ENCODE measurements around the gene EXOC6B. TPM values are rescaled to one million over a fixed set of nuclear protein-coding genes. Genes with fewer than 3 reads are reported as not detected.
"Not testable (repeated sequence)": the region's sequence is repeated elsewhere in the genome, so short reads cannot be mapped to it uniquely, and the experiment has no call there.

EXOC6B gene
- total RNA-seq, 2 experiments from 2014 or later: 6.2 to 8.3 TPM

DNA sequence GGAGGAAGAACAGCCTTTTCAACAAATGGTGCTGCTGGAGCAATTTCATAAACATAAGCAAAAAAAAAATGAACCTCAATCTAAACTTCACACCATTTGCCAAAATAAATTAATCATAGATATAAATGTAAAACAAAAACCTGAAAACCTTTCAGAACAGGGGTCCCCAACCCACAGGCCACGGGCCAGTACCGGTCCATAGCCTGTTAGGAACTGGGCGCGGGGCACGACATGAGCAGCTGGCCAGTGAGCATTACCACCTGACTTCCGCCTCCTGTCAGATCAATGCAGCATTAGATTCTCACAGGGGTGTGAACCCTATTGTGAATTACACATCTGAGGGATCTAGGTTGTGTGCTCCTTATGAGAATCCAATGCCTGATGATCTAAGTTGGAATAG is 176.0 kb downstream of the EXOC6B start:
- TF ChIP-seq, protein P1, sequence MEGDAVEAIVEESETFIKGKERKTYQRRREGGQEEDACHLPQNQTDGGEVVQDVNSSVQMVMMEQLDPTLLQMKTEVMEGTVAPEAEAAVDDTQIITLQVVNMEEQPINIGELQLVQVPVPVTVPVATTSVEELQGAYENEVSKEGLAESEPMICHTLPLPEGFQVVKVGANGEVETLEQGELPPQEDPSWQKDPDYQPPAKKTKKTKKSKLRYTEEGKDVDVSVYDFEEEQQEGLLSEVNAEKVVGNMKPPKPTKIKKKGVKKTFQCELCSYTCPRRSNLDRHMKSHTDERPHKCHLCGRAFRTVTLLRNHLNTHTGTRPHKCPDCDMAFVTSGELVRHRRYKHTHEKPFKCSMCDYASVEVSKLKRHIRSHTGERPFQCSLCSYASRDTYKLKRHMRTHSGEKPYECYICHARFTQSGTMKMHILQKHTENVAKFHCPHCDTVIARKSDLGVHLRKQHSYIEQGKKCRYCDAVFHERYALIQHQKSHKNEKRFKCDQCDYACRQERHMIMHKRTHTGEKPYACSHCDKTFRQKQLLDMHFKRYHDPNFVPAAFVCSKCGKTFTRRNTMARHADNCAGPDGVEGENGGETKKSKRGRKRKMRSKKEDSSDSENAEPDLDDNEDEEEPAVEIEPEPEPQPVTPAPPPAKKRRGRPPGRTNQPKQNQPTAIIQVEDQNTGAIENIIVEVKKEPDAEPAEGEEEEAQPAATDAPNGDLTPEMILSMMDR (IDR thresholded peaks at IDR 0.05): no peak
- no peak for DNase-seq
- Mint-ChIP-seq H3K9me3 (peaks cover 13% of the 10 kb centered on the region), H3K4me3 (no peak overlapping the region), H3K27ac (no peak overlapping the region), H3K27me3 (no peaks in the 10 kb centered on the region), H3K36me3 (ENCODE audit: low read depth) (peaks cover 25% of the 10 kb centered on the region), H3K4me1 (ENCODE audit: low read depth) (no peaks in the 10 kb centered on the region)
- intact Hi-C loops (cut with micrococcal nuclease): no loop called here
- CTCF ChIA-PET: no interaction called here
- POLR2A ChIA-PET: no interaction called here
- no peak for ATAC-seq

DNA sequence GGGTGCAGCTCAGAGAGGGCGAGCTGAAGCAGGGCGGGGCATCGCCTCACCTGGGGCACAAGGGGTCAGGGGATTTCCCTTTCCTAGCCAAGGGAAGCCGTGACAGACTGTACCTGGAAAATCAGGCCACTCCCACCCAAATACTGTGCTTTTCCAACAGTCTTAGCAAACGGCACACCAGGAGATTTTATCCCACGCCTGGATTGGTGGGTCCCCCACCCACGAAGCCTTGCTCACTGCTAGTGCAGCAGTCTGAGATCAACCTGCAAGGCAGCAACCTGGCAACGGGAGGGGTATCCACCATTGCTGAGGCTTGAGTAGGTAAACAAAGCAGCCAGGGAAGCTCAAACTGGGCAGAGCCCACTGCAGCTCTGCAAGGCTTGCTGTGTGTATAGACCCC is 184.6 kb downstream of the EXOC6B start:
- Mint-ChIP-seq H3K9me3 (peaks cover 20% of the 10 kb centered on the region), H3K36me3 (ENCODE audit: low read depth) (peaks cover 14% of the 10 kb centered on the region)
- intact Hi-C loops (cut with micrococcal nuclease); H3K4me3 Mint-ChIP-seq; ATAC-seq; DNase-seq; H3K27ac Mint-ChIP-seq; H3K4me1 Mint-ChIP-seq (ENCODE audit: low read depth); CTCF ChIA-PET; H3K27me3 Mint-ChIP-seq; POLR2A ChIA-PET: not testable (repeated sequence)

DNA sequence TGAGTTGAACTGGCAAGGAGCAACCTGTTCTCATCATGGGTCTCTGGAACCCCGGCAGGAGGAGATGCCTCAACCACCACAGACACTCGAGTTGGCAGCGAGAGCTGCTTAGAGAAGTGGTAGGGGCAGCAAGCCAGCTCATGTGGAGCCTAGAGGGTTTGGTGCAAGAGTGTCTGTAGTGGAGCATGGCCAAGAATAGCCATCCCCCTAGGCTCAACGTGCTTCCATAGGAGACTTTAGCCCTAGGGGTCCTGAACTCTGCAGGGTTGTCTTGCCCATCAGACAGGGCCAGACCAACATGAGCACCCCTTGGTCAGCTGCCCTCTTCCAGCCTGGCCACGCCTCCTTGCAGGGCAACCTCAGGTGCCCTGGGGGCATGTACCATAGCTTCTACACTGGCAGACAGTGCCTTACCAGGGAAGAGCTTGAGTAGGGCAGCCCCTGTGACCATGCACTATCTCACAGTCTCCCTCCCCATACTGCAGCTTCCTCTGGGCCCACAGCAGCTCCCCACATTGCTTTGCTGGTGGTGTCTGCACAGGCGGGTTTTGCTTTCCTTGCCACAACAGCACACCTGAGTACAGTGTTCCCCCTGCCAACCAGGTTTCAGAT is 187.1 kb downstream of the EXOC6B start:
- DNase-seq (no peak), ATAC-seq (no peak)
- H3K4me1 Mint-ChIP-seq (ENCODE audit: low read depth): no peaks in the 10 kb centered on the region
- POLR2A ChIA-PET: no interaction called here
- peaks cover under 1% of the 10 kb centered on the region for H3K9me3 Mint-ChIP-seq
- H3K4me3 Mint-ChIP-seq: no peak overlapping the region
- H3K27ac Mint-ChIP-seq: no peak overlapping the region
- H3K27me3 Mint-ChIP-seq: no peaks in the 10 kb centered on the region
- intact Hi-C loops (cut with micrococcal nuclease): no loop called here
- H3K36me3 Mint-ChIP-seq (ENCODE audit: low read depth): no peaks in the 10 kb centered on the region
- CTCF ChIA-PET: interaction anchor here (1.3 kb wide), 1 partner anchor 10 kb away, joined by 3 read pairs; no protein-coding TSS in a partner anchor
- TF ChIP-seq, protein P1 (IDR thresholded peaks at IDR 0.05): no peak

DNA sequence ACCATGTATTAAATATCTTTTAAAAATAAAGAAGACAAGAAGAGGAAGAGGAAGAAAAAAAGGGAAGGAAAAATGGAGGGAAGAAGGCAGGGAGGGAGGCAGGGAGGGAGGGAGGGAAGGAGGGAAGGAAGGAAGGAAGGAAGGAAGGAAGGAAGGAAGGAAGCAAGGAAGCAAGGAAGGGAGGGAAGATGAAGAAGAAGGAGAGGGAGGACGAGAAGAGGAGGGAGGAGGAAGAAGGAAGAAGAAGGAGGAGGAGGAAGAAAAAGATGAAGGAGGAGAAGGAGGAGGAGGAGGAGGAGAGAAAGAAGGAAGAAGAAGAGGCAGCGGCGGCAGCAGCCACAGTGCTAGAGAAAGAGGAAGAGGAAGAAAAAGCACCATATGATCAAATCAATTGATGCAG is 189.6 kb downstream of the EXOC6B start:
- ChIA-PET POLR2A (no interaction called here), CTCF (no interaction called here)
- no peaks in the 10 kb centered on the region for H3K27me3 Mint-ChIP-seq
- no peaks in the 10 kb centered on the region for H3K36me3 Mint-ChIP-seq (ENCODE audit: low read depth)
- ATAC-seq: no peak
- TF ChIP-seq, protein P1 (IDR thresholded peaks at IDR 0.05): no peak
- H3K4me3 Mint-ChIP-seq: no peak overlapping the region
- DNase-seq: no peak
- intact Hi-C loops (cut with micrococcal nuclease): no loop called here
- no peak overlapping the region for H3K27ac Mint-ChIP-seq
- H3K9me3 Mint-ChIP-seq: no peaks in the 10 kb centered on the region
- no peaks in the 10 kb centered on the region for H3K4me1 Mint-ChIP-seq (ENCODE audit: low read depth)

DNA sequence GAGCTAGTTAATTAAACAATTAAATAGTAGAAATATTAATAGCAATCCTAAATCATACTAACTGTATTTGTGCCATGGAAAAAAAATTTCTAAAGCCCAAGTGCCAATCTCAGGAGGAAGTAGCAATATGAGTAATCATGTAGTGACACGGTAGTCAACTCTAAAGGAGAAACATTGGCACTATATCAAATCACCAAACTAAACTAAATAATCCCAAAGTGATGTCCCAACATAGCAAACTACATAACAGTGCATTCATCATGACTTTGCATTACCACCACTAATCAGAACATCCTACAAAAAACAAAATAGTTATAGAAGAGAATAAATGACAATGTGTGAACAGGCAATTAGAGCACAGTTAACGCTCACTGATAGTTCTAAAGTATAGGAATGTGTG is 195.1 kb downstream of the EXOC6B start:
- POLR2A ChIA-PET: interaction anchor here (0.6 kb wide), 1 partner anchor 60 kb away, joined by 4 read pairs; no protein-coding TSS in a partner anchor
- no peak for ATAC-seq
- H3K4me3 Mint-ChIP-seq: no peak overlapping the region

More for the DNA sequence above, 195.1 kb downstream of the EXOC6B start:
- no peak for DNase-seq
- H3K36me3 Mint-ChIP-seq (ENCODE audit: low read depth): no peaks in the 10 kb centered on the region
- CTCF ChIA-PET: no interaction called here
- H3K27ac Mint-ChIP-seq: no peak overlapping the region
- intact Hi-C loops (cut with micrococcal nuclease): no loop called here
- no peaks in the 10 kb centered on the region for H3K9me3 Mint-ChIP-seq
- TF ChIP-seq, protein P1 (IDR thresholded peaks at IDR 0.05): no peak
- H3K4me1 Mint-ChIP-seq (ENCODE audit: low read depth): no peaks in the 10 kb centered on the region
- no peaks in the 10 kb centered on the region for H3K27me3 Mint-ChIP-seq

All from activated CD8-positive, alpha-beta T cell treated with anti-CD3 and anti-CD28 coated beads for 36 hours (primary cell).